Hepatocyte (in vitro differentiated cells): Measurements from ENCODE around the gene SIRPB1.

Experiments
- EZH2 ChIP-seq: fragments of 200-600 bp; sonication (generic); IDR thresholded peaks from 2 replicates; pipeline ENCODE4 v1.6.1; 2016; ENCODE audit warnings: antibody characterized with exemption, mild to moderate bottlenecking, borderline replicate concordance
- EZH2phosphoT487 ChIP-seq: fragments of 200-600 bp; sonication (generic); IDR thresholded peaks from one replicate; pipeline ENCODE4 v1.6.1; 2018; ENCODE audit warnings: antibody characterized with exemption, mild to moderate bottlenecking, low read depth, moderate library complexity; ENCODE audit not compliant: unreplicated experiment, severe bottlenecking
- TF ChIP-seq, protein P1 (sequence below): fragments of 200-600 bp; sonication (generic); IDR thresholded peaks from 2 replicates; pipeline ENCODE4 v1.5.1; 2016; ENCODE audit warnings: antibody characterized with exemption, mild to moderate bottlenecking; ENCODE audit not compliant: poor library complexity

DNA sequence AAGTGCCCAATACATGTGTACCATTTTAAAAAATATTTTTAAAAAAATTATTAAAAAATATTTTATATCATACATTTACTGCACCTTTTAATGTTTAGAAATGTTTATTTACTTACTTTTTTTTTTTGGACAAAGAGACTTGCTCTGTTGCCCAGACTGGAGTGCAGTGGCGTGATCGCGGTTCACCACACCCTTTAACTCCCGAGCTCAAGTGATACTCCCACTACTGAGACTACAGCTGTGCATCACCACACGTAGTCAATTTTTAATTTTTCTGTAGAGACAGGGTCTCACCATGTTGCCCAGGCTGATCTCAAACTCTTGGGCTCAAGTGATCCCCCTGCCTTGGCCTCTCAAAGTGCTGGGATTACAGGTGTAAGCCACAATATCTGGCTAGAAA lies 47.0 kb upstream of the SIRPB1 start:
- TF ChIP-seq, protein P1, sequence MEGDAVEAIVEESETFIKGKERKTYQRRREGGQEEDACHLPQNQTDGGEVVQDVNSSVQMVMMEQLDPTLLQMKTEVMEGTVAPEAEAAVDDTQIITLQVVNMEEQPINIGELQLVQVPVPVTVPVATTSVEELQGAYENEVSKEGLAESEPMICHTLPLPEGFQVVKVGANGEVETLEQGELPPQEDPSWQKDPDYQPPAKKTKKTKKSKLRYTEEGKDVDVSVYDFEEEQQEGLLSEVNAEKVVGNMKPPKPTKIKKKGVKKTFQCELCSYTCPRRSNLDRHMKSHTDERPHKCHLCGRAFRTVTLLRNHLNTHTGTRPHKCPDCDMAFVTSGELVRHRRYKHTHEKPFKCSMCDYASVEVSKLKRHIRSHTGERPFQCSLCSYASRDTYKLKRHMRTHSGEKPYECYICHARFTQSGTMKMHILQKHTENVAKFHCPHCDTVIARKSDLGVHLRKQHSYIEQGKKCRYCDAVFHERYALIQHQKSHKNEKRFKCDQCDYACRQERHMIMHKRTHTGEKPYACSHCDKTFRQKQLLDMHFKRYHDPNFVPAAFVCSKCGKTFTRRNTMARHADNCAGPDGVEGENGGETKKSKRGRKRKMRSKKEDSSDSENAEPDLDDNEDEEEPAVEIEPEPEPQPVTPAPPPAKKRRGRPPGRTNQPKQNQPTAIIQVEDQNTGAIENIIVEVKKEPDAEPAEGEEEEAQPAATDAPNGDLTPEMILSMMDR = no peak
- TF ChIP-seq EZH2 (no peak), EZH2phosphoT487 (no peak)
